ENCODE measurements around the gene POLE2.

POLE2 gene

DNA sequence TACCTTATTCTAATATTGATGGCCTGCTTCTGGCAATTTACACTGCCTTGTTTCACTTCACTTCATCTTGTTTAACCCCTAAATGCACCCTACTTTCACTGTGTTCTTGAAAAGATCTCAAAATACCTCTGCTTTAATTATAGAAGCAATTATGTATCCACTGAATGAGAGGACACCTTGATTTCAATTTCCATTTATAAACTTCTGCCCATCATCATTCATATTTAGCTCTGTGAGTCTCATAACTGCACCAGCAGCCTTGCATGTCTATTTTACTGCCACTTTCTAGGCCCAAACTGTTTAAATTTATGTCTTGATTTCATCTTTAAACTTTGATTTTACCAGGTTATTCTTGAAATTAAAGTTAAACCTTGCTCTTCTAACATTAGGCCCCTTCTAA is 45.9 kb downstream of the POLE2 start:
- H3K27ac ChIP-seq = peak overlapping the region; percentile 78
- TF ChIP-seq, protein P1, sequence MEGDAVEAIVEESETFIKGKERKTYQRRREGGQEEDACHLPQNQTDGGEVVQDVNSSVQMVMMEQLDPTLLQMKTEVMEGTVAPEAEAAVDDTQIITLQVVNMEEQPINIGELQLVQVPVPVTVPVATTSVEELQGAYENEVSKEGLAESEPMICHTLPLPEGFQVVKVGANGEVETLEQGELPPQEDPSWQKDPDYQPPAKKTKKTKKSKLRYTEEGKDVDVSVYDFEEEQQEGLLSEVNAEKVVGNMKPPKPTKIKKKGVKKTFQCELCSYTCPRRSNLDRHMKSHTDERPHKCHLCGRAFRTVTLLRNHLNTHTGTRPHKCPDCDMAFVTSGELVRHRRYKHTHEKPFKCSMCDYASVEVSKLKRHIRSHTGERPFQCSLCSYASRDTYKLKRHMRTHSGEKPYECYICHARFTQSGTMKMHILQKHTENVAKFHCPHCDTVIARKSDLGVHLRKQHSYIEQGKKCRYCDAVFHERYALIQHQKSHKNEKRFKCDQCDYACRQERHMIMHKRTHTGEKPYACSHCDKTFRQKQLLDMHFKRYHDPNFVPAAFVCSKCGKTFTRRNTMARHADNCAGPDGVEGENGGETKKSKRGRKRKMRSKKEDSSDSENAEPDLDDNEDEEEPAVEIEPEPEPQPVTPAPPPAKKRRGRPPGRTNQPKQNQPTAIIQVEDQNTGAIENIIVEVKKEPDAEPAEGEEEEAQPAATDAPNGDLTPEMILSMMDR (conservative IDR thresholded peaks at IDR 0.05) = no peak

DNA sequence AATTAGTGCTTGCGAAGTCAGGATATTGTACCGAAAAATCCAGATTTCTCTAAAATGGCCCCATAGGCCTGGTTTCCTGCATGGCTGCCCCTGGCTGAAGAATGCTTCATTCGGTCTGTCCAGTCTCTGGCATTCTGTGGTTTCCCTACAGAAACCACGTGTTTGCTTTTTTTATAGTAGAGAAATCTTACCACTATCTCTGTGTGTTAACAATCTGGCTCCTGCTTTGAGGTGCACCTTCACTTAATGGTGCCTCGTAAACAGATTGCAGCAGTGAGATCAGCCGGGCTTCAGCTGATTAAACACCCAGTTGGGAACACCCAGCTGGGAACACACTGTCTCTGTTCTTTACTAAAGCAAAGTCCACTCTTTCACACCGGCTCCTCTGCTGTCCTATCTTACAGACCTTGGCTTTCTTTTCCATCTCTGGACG is 46.3 kb downstream of the POLE2 start:
- TF ChIP-seq, protein P1 (conservative IDR thresholded peaks at IDR 0.05) = no peak
- peak overlapping the region; percentile 78 for H3K27ac ChIP-seq

DNA sequence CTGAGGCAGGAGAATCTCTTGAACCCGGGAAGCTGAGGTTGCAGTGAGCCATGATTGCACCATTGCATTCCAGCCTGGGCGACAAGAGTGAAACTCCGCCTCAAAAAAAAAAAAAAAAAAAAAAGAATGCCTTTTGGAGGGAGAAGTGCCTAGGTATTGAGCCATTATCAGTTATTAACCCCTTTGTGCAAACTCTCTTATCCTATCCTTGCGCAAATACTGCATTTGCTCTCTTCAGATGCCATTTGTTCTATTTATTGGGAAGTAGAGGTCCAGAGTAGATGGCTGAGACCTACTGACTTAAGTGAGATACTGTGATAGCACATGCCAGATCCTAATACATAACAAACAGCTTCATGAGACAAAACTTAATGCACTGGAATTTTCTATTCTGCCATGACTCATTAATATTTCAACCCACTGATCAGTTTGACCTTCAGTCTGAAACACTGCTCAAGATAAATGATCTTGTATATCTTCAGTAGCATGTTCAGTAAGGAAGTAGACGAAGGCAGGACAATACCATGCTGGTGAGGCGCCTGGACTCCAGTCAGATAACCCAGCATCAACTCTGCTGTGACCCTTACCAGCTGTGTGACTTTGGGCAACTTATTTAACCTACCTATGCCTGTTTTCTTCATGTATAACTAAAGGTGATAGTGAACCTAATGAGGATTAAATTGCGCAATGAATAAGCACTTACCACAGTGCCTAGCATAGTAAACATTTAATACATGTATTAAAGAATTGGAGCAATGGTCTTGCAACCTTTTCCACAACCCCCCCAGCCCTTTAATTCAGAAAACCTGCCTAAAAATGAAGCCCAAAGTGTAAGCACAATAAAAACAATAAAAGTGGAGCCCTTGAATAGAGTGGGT is 47.2 kb downstream of the POLE2 start:
- peak overlapping the region; percentile 78 for H3K27ac ChIP-seq
- TF ChIP-seq, protein P1 (conservative IDR thresholded peaks at IDR 0.05) = no peak

DNA sequence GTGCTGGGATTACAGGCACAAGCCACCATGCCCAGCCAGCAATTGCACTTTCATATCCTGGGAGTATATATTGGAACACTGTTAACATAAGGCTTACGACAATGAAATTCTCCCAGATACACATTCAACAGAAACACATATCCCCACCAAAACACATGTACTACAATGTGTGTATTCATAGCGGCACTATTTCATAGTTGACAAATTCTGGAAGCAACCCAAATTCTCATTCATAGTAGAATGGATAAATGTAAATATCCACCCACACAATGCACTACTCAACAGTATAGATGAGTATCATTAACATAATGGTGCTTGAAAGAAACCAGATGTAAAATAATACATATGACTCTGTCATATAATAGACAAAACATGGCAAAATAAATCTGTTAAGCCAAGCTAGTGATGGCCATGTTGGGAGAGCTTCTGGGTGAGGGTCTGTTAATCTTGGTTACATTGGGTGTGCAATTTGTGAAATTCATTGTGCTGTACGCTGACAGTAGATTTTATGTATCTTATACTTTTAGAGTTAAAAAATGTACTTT is 50.4 kb downstream of the POLE2 start:
- H3K27ac ChIP-seq = peak overlapping the region; percentile 95; the same call in 1 of the 2 replicates
- TF ChIP-seq, protein P1 (conservative IDR thresholded peaks at IDR 0.05) = no peak

DNA sequence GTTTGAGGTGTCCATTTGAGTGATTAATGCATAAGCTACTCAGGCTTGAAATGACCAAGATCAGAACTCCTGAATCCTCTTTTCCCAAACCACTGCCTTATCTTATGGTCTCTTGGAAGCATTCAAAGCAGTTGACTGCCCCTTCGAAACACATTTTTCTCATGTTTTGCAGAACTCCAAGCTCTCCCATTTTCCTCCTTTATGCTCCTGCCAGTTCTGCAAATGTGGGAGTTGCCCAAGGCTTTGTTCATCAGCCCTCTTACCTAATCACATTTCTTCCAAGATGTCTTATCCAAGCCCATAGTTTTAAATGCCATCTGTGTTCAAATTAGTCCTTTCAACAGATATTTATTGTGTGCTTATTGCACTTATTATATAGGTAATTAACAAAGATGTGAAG is 51.1 kb downstream of the POLE2 start:
- H3K27ac ChIP-seq = peak overlapping the region; percentile 95; the same call in 1 of the 2 replicates
- TF ChIP-seq, protein P1 (conservative IDR thresholded peaks at IDR 0.05) = no peak

DNA sequence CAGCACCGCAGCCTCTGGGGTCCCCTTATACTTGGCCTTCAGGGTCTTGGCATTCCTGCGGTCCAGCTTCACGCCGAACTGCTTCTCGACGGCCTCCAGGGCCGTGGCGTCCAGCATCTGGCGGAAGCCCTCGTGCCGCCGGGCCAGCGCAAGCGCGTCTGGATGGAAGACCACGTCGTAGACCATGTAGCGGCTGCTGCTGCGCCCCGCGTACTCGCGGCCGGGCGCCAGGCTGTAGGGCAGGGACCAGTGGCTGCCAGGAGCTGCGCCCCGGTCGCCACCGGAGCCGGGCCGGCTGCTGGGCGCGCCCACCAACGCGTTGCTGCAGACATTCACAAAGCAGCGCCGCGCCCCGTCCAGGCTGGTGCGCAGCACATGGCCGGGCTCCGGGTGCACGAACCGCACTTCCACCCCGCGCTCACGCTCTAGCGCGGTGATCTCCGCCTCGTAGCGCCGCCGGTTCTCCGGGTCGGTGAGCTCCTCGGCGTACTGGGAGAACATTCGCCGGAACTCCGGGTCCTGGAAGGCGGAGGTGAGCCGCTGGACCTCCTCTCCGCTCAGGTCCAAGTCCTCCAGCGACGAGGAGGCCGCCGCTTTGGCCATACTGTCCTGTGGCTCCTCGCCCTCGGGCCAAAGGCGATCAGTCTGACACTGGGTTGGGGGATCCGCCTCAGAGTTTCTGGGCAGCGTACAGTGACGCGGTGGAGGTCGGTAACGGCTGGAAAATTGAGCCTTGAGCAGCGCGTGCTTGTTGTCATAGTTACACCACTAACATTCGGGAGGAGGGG is 53.3 kb downstream of the POLE2 start, which contains the start of gene DNAAF2:
Gene DNAAF2, minus strand, starts transcription at position 698 of the 788 bp plus-strand sequence. Its CDS starts 95 bp downstream, at position 603.
- TF ChIP-seq, protein P1 (conservative IDR thresholded peaks at IDR 0.05) = peak; percentile 8
- H3K27ac ChIP-seq = peak within 1 kb of the TSS; percentile 95

Measured in VCaP (cell line).